ENCODE data around the gene INPP5B. TPM values are rescaled to one million over a fixed set of nuclear protein-coding genes. Genes with fewer than 3 reads are reported as not detected.
A peak's percentile ranks its signal among the peaks of the same experiment; 100 is the strongest.

Gene INPP5B
- total and polyA plus RNA-seq, 9 of the 15 experiments (the other 6 are each of a cell fraction or from before 2014, with no cell fraction given), result 14.1 to 28.7 (median 20.9) TPM

GRCh38 chr1:37995751-37996345, 49.0 kb upstream of the INPP5B start (continued):
- TF ChIP-seq TOE1 (IDR thresholded peaks at IDR 0.05; ENCODE audit: borderline replicate concordance) (no peak), TOE1 (CRISPR knock-in tag; IDR thresholded peaks at IDR 0.05; ENCODE audit: borderline replicate concordance, low read depth) (no peak), PCBP1 (IDR thresholded peaks at IDR 0.05; ENCODE audit: low read depth, low read length, poor library complexity, severe bottlenecking) (no peak), ELK3 (CRISPR knock-in tag; IDR thresholded peaks at IDR 0.05) (no peak), PTBP1 (IDR thresholded peaks at IDR 0.05; ENCODE audit: low read depth, low read length) (no peak), NR2F6 (CRISPR knock-in tag; IDR thresholded peaks at IDR 0.05) (no peak), ZNF232 (CRISPR knock-in tag; IDR thresholded peaks at IDR 0.05) (no peak), RBFOX2 (IDR thresholded peaks at IDR 0.05; ENCODE audit: low read depth, low read length) (peak; percentile 81), NR4A1 (CRISPR knock-in tag; IDR thresholded peaks at IDR 0.05) (no peak), NR4A1 (tag; IDR thresholded peaks at IDR 0.05) (no peak), NEUROD1 (IDR thresholded peaks at IDR 0.05; ENCODE audit: borderline replicate concordance, low read depth, low read length, partially characterized antibody) (no peak), SUPT5H (IDR thresholded peaks at IDR 0.05) (no peak; the same call in none of the 2 replicates), PHF21A (IDR thresholded peaks at IDR 0.05; ENCODE audit: borderline replicate concordance, low read depth) (no peak), RBM22 (IDR thresholded peaks at IDR 0.05; ENCODE audit: low read depth, low read length, poor library complexity, severe bottlenecking) (peak; percentile 93), ZBED1 (IDR thresholded peaks at IDR 0.05) (0 out of 2 replicates have a peak, but pooled peaks have one; percentile 23), HCFC1 (IDR thresholded peaks at IDR 0.05; ENCODE audit: low read depth, low read length) (no peak), FUS (optimal IDR thresholded peaks at IDR 0.05; ENCODE audit: low read depth, low read length) (peak; percentile 21), TSC22D4 (tag; IDR thresholded peaks at IDR 0.05) (no peak), ZNF740 (CRISPR knock-in tag; IDR thresholded peaks at IDR 0.05) (no peak), ZNF740 (tag; IDR thresholded peaks at IDR 0.05) (no peak), SP2 (IDR thresholded peaks at IDR 0.05; ENCODE audit: extremely low read depth, low read depth, low read length, poor library complexity, severe bottlenecking) (no peak), ZNF324 (CRISPR knock-in tag; IDR thresholded peaks at IDR 0.05) (no peak)
- TF ChIP-seq, protein P1, sequence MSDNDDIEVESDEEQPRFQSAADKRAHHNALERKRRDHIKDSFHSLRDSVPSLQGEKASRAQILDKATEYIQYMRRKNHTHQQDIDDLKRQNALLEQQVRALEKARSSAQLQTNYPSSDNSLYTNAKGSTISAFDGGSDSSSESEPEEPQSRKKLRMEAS (CRISPR knock-in tag; IDR thresholded peaks at IDR 0.05), result no peak

Data from K562 (cell line).